Measurements from ENCODE around the gene ESD.

ESD gene, protein sequence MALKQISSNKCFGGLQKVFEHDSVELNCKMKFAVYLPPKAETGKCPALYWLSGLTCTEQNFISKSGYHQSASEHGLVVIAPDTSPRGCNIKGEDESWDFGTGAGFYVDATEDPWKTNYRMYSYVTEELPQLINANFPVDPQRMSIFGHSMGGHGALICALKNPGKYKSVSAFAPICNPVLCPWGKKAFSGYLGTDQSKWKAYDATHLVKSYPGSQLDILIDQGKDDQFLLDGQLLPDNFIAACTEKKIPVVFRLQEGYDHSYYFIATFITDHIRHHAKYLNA

DNA sequence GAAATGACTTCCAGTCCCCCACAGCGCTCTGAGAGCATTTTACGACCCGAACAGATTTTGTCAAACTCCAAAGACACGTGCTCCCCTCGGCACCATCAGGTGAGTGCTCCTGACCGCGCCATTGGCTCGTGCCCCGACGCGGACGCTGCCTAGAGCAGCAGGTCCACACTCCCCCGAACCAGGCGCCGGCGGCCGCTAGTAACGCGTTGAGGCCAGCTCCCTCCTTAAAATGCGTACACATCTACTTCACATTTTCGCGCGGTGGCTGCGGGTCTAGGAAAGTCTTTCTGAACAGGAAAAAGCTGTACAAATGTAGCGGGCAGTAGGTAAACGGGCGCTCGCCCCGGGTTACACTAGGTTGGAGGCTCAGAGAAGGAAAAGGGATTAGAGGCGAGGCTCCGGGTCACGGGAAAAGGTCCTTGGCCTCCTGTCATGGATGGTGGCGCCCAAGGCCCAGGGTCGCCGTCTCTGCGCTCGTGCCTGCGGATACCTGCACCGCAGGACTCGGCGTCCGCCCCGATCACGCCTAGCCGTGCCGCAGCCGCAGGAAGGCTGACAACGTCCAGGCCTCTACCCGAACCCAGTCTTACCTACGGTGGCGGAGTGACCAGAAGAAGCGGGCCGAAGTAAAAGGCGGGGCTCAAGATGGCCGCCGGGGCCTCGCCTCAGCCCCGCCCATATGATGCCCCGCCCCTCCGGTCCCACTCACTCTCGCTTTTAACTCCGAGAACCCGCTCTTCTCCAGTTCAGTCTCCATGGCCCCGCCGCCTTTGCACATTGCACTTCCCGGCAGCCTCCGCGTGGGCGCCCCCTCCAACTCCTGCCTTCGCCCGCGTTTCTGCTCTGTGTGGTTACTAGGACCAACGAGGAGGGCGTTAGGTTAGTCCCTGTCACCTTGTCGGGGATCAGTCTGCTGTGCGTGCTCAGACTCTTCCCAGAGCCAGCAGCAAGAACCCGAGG is at the start of gene ESD:
ESD (minus strand) TSS at position 647 of the 960 bp plus-strand sequence. CDS start 5,748 bp downstream, outside the sequence.
- TF ChIP-seq, protein P1, sequence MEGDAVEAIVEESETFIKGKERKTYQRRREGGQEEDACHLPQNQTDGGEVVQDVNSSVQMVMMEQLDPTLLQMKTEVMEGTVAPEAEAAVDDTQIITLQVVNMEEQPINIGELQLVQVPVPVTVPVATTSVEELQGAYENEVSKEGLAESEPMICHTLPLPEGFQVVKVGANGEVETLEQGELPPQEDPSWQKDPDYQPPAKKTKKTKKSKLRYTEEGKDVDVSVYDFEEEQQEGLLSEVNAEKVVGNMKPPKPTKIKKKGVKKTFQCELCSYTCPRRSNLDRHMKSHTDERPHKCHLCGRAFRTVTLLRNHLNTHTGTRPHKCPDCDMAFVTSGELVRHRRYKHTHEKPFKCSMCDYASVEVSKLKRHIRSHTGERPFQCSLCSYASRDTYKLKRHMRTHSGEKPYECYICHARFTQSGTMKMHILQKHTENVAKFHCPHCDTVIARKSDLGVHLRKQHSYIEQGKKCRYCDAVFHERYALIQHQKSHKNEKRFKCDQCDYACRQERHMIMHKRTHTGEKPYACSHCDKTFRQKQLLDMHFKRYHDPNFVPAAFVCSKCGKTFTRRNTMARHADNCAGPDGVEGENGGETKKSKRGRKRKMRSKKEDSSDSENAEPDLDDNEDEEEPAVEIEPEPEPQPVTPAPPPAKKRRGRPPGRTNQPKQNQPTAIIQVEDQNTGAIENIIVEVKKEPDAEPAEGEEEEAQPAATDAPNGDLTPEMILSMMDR (IDR thresholded peaks at IDR 0.05; ENCODE audit: insufficient read depth, missing control alignments): no peak
- DNase-seq (ENCODE audit: insufficient read length, low spot score) (peak; percentile 36), FAIRE-seq (no peak)

DNA sequence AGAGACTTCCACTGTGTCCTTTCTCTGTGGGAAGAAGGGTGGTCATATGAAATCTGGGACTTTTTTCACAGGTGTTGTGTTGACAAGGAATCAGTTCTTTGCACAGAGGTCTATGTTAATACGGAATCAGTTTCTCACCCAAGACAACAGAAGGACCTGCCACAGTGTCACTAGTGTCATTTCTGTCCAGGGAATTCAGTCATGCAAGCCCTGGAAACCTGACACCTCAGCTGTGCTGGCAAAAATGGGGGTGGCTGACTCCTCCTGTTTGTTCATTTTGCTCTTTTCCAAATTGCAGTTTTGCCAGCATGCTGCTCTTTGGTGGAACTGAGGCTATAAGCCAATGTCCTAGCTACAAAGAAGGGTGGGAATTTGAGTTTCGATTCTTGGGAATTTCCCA is 49.8 kb upstream of the ESD start:
- TF ChIP-seq, protein P1 (IDR thresholded peaks at IDR 0.05; ENCODE audit: insufficient read depth, missing control alignments): no peak
- FAIRE-seq (no peak), DNase-seq (ENCODE audit: insufficient read length, low spot score) (no peak)

DNA sequence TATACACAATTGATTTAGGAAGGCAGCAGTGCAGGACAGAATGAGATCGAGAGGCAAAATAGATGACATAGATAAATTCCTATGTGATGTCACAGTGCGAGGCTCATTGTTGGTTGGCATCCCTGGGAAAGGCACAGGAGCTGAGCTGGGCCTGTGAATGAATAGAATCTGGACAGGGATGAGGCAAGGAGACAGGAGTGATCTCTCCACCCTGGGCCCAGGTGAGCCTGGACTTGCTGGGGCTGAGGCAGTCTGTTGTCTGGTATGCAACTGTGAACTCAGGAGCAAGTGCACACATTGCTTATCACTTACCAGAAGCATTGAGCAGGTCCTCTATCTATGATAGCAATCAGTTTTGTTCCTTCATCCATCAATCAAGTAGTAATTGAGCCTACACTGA is 48.2 kb upstream of the ESD start:
- TF ChIP-seq, protein P1 (IDR thresholded peaks at IDR 0.05; ENCODE audit: insufficient read depth, missing control alignments): no peak
- DNase-seq (ENCODE audit: insufficient read length, low spot score) (no peak), FAIRE-seq (no peak)

DNA sequence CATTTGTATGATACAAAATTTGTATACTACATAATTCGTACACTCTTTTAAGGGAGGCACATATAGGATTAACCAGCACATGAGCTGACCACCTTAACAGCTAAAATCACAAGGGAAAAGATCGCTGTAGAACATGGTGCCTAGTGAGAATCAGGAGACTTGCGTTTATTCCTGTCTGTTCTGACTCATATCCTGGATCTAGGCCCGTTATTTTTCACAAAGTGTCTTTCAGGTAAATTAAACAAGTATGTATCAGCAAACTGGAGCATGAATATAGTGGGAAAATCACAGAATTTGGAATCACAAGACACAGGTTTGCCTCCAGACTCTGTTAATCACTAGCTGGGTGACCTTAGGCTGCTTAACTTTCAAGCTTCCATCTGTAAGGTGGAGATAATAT is 47.5 kb upstream of the ESD start:
- TF ChIP-seq, protein P1 (IDR thresholded peaks at IDR 0.05; ENCODE audit: insufficient read depth, missing control alignments): no peak
- no peak for DNase-seq (ENCODE audit: insufficient read length, low spot score)
- no peak for FAIRE-seq

DNA sequence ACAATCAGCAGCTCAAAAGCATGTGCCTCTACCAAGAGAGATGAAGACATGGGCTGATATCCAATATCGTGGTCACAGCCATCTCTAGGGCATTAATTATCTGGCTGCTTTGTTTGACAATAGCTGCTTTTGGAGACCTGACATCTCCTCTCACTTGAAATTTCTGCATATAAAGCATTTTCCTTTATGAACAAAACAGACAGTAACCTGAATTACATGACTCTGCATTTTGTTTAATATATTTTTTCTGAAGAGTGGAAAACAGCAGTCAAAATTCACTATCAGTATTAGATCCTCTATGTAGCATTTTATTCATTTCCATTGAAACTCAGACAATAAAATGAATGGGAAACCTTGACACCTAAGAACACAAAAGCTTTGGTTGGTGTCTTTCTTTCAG is 42.4 kb upstream of the ESD start:
- FAIRE-seq (no peak), DNase-seq (ENCODE audit: insufficient read length, low spot score) (no peak)
- TF ChIP-seq, protein P1 (IDR thresholded peaks at IDR 0.05; ENCODE audit: insufficient read depth, missing control alignments): no peak

DNA sequence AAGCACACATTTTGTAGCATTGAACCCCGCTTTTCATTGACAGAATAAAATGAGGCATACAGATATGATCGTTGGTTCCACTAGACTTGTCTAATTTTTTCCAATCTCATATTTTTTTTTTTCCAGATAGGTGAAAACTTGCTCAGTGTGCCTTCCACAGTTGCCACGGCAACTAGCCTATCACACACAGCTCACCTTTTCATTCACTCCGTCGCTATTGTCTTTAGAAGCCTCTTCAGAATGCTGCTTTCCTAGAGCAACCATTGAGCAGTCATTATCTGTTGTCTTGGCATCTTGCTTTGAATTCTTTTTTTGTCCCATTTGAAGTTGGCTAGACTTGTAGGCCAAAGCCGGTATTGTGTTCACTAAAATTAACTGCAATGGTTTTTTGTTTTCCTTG is 37.7 kb upstream of the ESD start:
- DNase-seq (ENCODE audit: insufficient read length, low spot score) (no peak), FAIRE-seq (no peak)
- TF ChIP-seq, protein P1 (IDR thresholded peaks at IDR 0.05; ENCODE audit: insufficient read depth, missing control alignments): no peak

Measured in D721Med (cell line).